IMR-90 (cell line): Measurements from ENCODE around the gene KCNN3. TPM values are rescaled to one million over a fixed set of nuclear protein-coding genes. Genes with fewer than 3 reads are reported as not detected.

Source experiments
- ATAC-seq: fragments of 200-7000 bp; cut with Tn5 transposase; 2 replicates; pipeline ENCODE4 v1.9.1; 2020; ENCODE audit warnings: low read depth, mild to moderate bottlenecking, moderate library complexity
- BruUV-seq: library from RNA; stranded (reverse); fragments of 400-500 nt; replicated peaks from 2 replicates; lab custom pipeline; 2021; lab: Mats Ljungman, UMichigan
- CTCF ChIA-PET: fragments of 300-600 bp; formaldehyde crosslinking; extraction: SDS; loops from one replicate; lab custom pipeline; 2021; ENCODE audit warnings: antibody characterized with exemption; lab: Yijun Ruan, JAX
- POLR2A ChIA-PET: fragments of 300-600 bp; sonication (Branson Sonifier 250); formaldehyde crosslinking; loops from one replicate; lab custom pipeline; 2022; ENCODE audit warnings: antibody characterized with exemption; ENCODE audit not compliant: unreplicated experiment; lab: Charles Lee
- DNase-seq: peaks from one replicate; pipeline ENCODE4 v3.0.0; 2013
- H2AFZ ChIP-seq: replicated peaks from 2 replicates; pipeline ENCODE3; 2013; ENCODE audit warnings: low read length, mild to moderate bottlenecking; ENCODE audit not compliant: poor library complexity
- H2AK5ac ChIP-seq: 2 replicates; pipeline ENCODE4 v1.6.1; 2013; ENCODE audit warnings: low read depth, low read length, inconsistent platforms
- H2AK9ac ChIP-seq: replicated peaks from 2 replicates; pipeline ENCODE3; 2013; ENCODE audit warnings: mild to moderate bottlenecking, low read depth, low read length, moderate library complexity; ENCODE audit not compliant: poor library complexity
- H2BK120ac ChIP-seq: 2 replicates; pipeline ENCODE4 v1.6.1; 2013; ENCODE audit warnings: low read depth, low read length, inconsistent platforms
- H2BK15ac ChIP-seq: 3 replicates; pipeline ENCODE4 v1.6.1; 2013; ENCODE audit warnings: low read depth, low read length, inconsistent platforms
- H2BK20ac ChIP-seq: 2 replicates; pipeline ENCODE4 v1.6.1; 2013; ENCODE audit warnings: low read depth, mild to moderate bottlenecking, inconsistent platforms, low read length, moderate library complexity
- H2BK5ac ChIP-seq: 2 replicates; pipeline ENCODE4 v1.6.1; 2013; ENCODE audit warnings: mild to moderate bottlenecking, low read depth, low read length, inconsistent platforms; ENCODE audit not compliant: poor library complexity, severe bottlenecking
- H3K14ac ChIP-seq: replicated peaks from 2 replicates; pipeline ENCODE4 v1.6.1; 2013; ENCODE audit warnings: low read depth, low read length, inconsistent platforms
- H3K18ac ChIP-seq: 2 replicates; pipeline ENCODE4 v1.6.1; 2013; ENCODE audit warnings: low read depth, low read length, control low read depth
- H3K23ac ChIP-seq: 2 replicates; pipeline ENCODE4 v1.6.1; 2013; ENCODE audit warnings: low read depth, low read length, inconsistent platforms
- H3K27ac ChIP-seq: 2 replicates; pipeline ENCODE4 v1.5.1; 2013; ENCODE audit warnings: mild to moderate bottlenecking, control low read depth, low read length; ENCODE audit not compliant: insufficient read depth
- H3K27me3 ChIP-seq: 2 replicates; pipeline ENCODE4 v1.6.1; 2013; ENCODE audit warnings: low read length; ENCODE audit not compliant: control insufficient read depth, insufficient read depth
- H3K36me3 ChIP-seq: 2 replicates; pipeline ENCODE4 v1.6.1; 2013; ENCODE audit warnings: low read length, mixed read lengths; ENCODE audit not compliant: control insufficient read depth, insufficient read depth
- H3K4ac ChIP-seq: 2 replicates; pipeline ENCODE4 v1.6.1; 2013; ENCODE audit warnings: low read depth, low read length, inconsistent platforms
- H3K4me1 ChIP-seq: 2 replicates; pipeline ENCODE4 v1.6.1; 2013; ENCODE audit warnings: low read length, mixed read lengths; ENCODE audit not compliant: control insufficient read depth, insufficient read depth
- H3K4me2 ChIP-seq: 2 replicates; pipeline ENCODE4 v1.6.1; 2013; ENCODE audit warnings: low read depth, mild to moderate bottlenecking, control low read depth, low read length, moderate library complexity
- H3K4me3 ChIP-seq: 2 replicates; pipeline ENCODE4 v1.5.1; 2013; ENCODE audit warnings: low read depth, mild to moderate bottlenecking, control low read depth, low read length, moderate library complexity; ENCODE audit not compliant: insufficient read depth
- H3K56ac ChIP-seq: 2 replicates; pipeline ENCODE4 v1.6.1; 2013; ENCODE audit warnings: low read length, inconsistent platforms; ENCODE audit not compliant: insufficient read depth; ENCODE audit errors: extremely low read depth
- H3K79me1 ChIP-seq, 2 experiments: 2 replicates each; pipeline ENCODE4 v1.6.1; 2013; ENCODE audit warnings: low read length in 2 of 2, inconsistent platforms in 1 of 2, low read depth in 1 of 2
- H3K9ac ChIP-seq: 2 replicates; pipeline ENCODE4 v1.6.1; 2013; ENCODE audit warnings: low read depth, low read length, control low read depth
- H3K9me1 ChIP-seq: 2 replicates; pipeline ENCODE4 v1.6.1; 2013; ENCODE audit warnings: low read length, inconsistent platforms; ENCODE audit not compliant: insufficient read depth
- H3K9me3 ChIP-seq: 2 replicates; pipeline ENCODE4 v1.6.1; 2013; ENCODE audit warnings: low read length; ENCODE audit not compliant: control insufficient read depth, insufficient read depth
- H4K20me1 ChIP-seq: 2 replicates; pipeline ENCODE4 v1.6.1; 2013; ENCODE audit warnings: low read length, inconsistent platforms; ENCODE audit not compliant: insufficient read depth
- H4K5ac ChIP-seq: 2 replicates; pipeline ENCODE4 v1.6.1; 2013; ENCODE audit warnings: mild to moderate bottlenecking, low read depth, low read length, control low read depth
- H4K8ac ChIP-seq, 2 experiments: 2 replicates each; pipeline ENCODE4 v1.6.1; 2013; ENCODE audit warnings: low read depth in 2 of 2, low read length in 2 of 2, control low read depth in 1 of 2, inconsistent platforms in 1 of 2
- H4K91ac ChIP-seq: 2 replicates; pipeline ENCODE4 v1.6.1; 2013; ENCODE audit warnings: low read depth, low read length, inconsistent platforms; ENCODE audit not compliant: insufficient read depth
- BHLHE40 ChIP-seq: fragments of 150-350 bp; IDR thresholded peaks from 2 replicates; pipeline ENCODE4 v1.6.1; 2016; ENCODE audit warnings: mild to moderate bottlenecking, low read depth, low read length
- CEBPB ChIP-seq: IDR thresholded peaks from 2 replicates; pipeline ENCODE4 v1.6.1; 2012; ENCODE audit warnings: low read depth, low read length, improper control_type of control experiment
- CHD1 ChIP-seq: IDR thresholded peaks from 2 replicates; pipeline ENCODE4 v1.6.1; 2012; ENCODE audit warnings: low read depth, low read length, improper control_type of control experiment
- CTCF ChIP-seq: conservative IDR thresholded peaks from 2 replicates; pipeline ENCODE4 v1.5.1; 2012; ENCODE audit warnings: mild to moderate bottlenecking, low read depth, low read length, improper control_type of control experiment
- ELK1 ChIP-seq: fragments of 150-350 bp; IDR thresholded peaks from 2 replicates; pipeline ENCODE4 v1.6.1; 2016; ENCODE audit warnings: low read depth, mild to moderate bottlenecking, low read length, moderate library complexity, borderline replicate concordance
- FOS ChIP-seq: fragments of 150-350 bp; IDR thresholded peaks from 2 replicates; pipeline ENCODE4 v1.6.1; 2016; ENCODE audit warnings: low read depth, low read length
- MAZ ChIP-seq: IDR thresholded peaks from 2 replicates; pipeline ENCODE4 v1.6.1; 2012; ENCODE audit warnings: low read depth, mild to moderate bottlenecking, low read length, improper control_type of control experiment, moderate library complexity, borderline replicate concordance
- MXI1 ChIP-seq: IDR thresholded peaks from 2 replicates; pipeline ENCODE4 v1.6.1; 2012; ENCODE audit warnings: low read depth, mild to moderate bottlenecking, low read length, moderate library complexity, borderline replicate concordance
- NFE2L2 ChIP-seq: fragments of 150-350 bp; IDR thresholded peaks from 2 replicates; pipeline ENCODE4 v1.6.1; 2016; ENCODE audit warnings: low read depth, mild to moderate bottlenecking, low read length
- POLR2A ChIP-seq: IDR thresholded peaks from 2 replicates; pipeline ENCODE4 v1.6.1; 2012; ENCODE audit warnings: mild to moderate bottlenecking, low read depth, low read length
- RCOR1 ChIP-seq: IDR thresholded peaks from 2 replicates; pipeline ENCODE4 v1.6.1; 2012; ENCODE audit warnings: mild to moderate bottlenecking, low read length, improper control_type of control experiment; ENCODE audit not compliant: insufficient replicate concordance
- RFX5 ChIP-seq: IDR thresholded peaks from 2 replicates; pipeline ENCODE4 v1.8.0; 2012; ENCODE audit warnings: low read depth, mild to moderate bottlenecking, low read length, moderate library complexity
- SMC3 ChIP-seq: fragments of 150-350 bp; IDR thresholded peaks from 2 replicates; pipeline ENCODE4 v1.6.1; 2016; ENCODE audit warnings: low read depth, mild to moderate bottlenecking, antibody characterized with exemption, low read length, moderate library complexity
- WGBS, 2 experiments: methylation state at CpG; one replicate each; pipeline versions ENCODE4 v1.1.5 to v1.1.7; 2013; ENCODE audit warnings: missing lambda C conversion rate in 2 of 2; ENCODE audit not compliant: insufficient read length in 1 of 2; ENCODE audit errors: extremely low coverage in 2 of 2; 5-methylcytosine and 5-hydroxymethylcytosine counted together
- dilution Hi-C: fragments of 300-500 bp; cut with HindIII; formaldehyde crosslinking; loops from one replicate; pipeline ENCODE4 v1.14.3; 2018; ENCODE audit warnings: low sequenced_read_pairs; ENCODE audit not compliant: unreplicated experiment
- in situ Hi-C: fragments of 300-500 bp; cut with MboI; formaldehyde crosslinking; loops from 3 replicates; pipeline ENCODE4 v1.14.3; 2019; ENCODE audit warnings: low sequenced_read_pairs, inconsistent platforms, mixed read lengths
- intact Hi-C: fragments of 100-400 bp; cut with micrococcal nuclease; formaldehyde crosslinking; loops from 2 replicates; pipeline ENCODE4 v1.10.0; 2022
- polyA plus RNA-seq, 3 experiments: library from polyadenylated mRNA; depleted of rRNA; stranded (reverse); fragments of >200 nt; gene quantifications; 2 replicates each; pipeline ENCODE4 v1.2.3, GENCODE V29; 2012; ENCODE audit warnings: low replicate concordance in 1 of 3
- total RNA-seq: library from RNA; depleted of rRNA; stranded (reverse); fragments of >200 nt; gene quantifications from 2 replicates; pipeline ENCODE4 v1.2.3, GENCODE V29; 2012

Gene KCNN3
- total and polyA plus RNA-seq, 2 of the 4 experiments (the other 2 are of a cell fraction) = 0.02 TPM; not detected in 1

- Histone ChIP-seq H3K4me3 (no peak overlapping the region), H3K36me3 (no peaks in the 10 kb centered on the region), H4K91ac (no peak overlapping the region), H2AK5ac (no peak overlapping the region), H3K23ac (no peak overlapping the region), H3K56ac (no peak overlapping the region), H3K18ac (no peak overlapping the region), H3K14ac (no peak overlapping the region), H3K27ac (no peak overlapping the region), H3K27me3 (peaks cover 37% of the 10 kb centered on the region), H2BK5ac (no peak overlapping the region), H2BK15ac (no peak overlapping the region), H2AK9ac (no peak overlapping the region), H3K79me1 (no peaks in the 10 kb centered on the region), H4K20me1 (no peaks in the 10 kb centered on the region), H3K4me2 (no peak overlapping the region), H4K5ac (no peak overlapping the region), H3K9ac (no peak overlapping the region), H3K4ac (no peak overlapping the region), H2BK20ac (no peak overlapping the region), H2BK120ac (no peak overlapping the region), H3K4me1 (no peaks in the 10 kb centered on the region), H3K9me1 (no peaks in the 10 kb centered on the region), H2AFZ (no peak overlapping the region), H3K9me3 (peaks cover 4% of the 10 kb centered on the region; the same call in 1 of the 2 replicates), H4K8ac (no peak overlapping the region)
- in situ Hi-C loops = no loop called here
- WGBS, 2 experiments = 38% methylated on average over 3 of the region's 4 CpGs; no CpG with 5 or more reads in 1 of the 2 experiments
- no peak for TF ChIP-seq ELK1
- TF ChIP-seq RCOR1 = no peak
- TF ChIP-seq FOS = no peak
- no peak for TF ChIP-seq RFX5
- no peak for TF ChIP-seq NFE2L2
- TF ChIP-seq BHLHE40 = no peak
- TF ChIP-seq MXI1 = no peak
- no peak for TF ChIP-seq SMC3
- TF ChIP-seq MAZ = no peak
- no peak for TF ChIP-seq CHD1
- no peak for TF ChIP-seq CTCF
- TF ChIP-seq POLR2A = no peak
- no peak for TF ChIP-seq CEBPB
- intact Hi-C loops = no loop called here
- no peak for ATAC-seq
- POLR2A ChIA-PET = no interaction called here
- no peak for DNase-seq
- CTCF ChIA-PET = no interaction called here
- dilution Hi-C loops = no loop called here
- BruUV-seq = no TSS peak
These were observed 186.3 kb downstream of the KCNN3 start for GRCh38 chr1:154683820-154684219.
